Activated CD8-positive, alpha-beta T cell treated with anti-CD3 and anti-CD28 coated beads for 36 hours (primary cell): Measurements from ENCODE around the gene DHRS13. TPM values are rescaled to one million over a fixed set of nuclear protein-coding genes. Genes with fewer than 3 reads are reported as not detected.

Experiments used
- ATAC-seq: fragments of 200-7000 bp; cut with Tn5 transposase; one replicate; pipeline ENCODE4 v1.10.0; 2021; ENCODE audit warnings: mild to moderate bottlenecking, moderate library complexity
- CTCF ChIA-PET: fragments of 350-600 bp; sonication (Branson Sonifier 250); formaldehyde crosslinking; loops from one replicate; lab custom pipeline; 2021; ENCODE audit warnings: antibody characterized with exemption; lab: Charles Lee
- POLR2A ChIA-PET: fragments of 350-600 bp; sonication (Branson Sonifier 250); formaldehyde crosslinking; loops from one replicate; lab custom pipeline; 2021; ENCODE audit warnings: antibody characterized with exemption; lab: Charles Lee
- DNase-seq: peaks from one replicate; pipeline ENCODE4 v3.0.0-alpha.2; 2020
- H3K27ac Mint-ChIP-seq: one replicate; pipeline ENCODE4 v1.8.0; 2021; ENCODE audit warnings: mild to moderate bottlenecking, mixed read lengths
- H3K27me3 Mint-ChIP-seq: one replicate; pipeline ENCODE4 v1.8.0; 2021; ENCODE audit warnings: mixed read lengths
- H3K36me3 Mint-ChIP-seq: one replicate; pipeline ENCODE4 v1.8.0; 2021; ENCODE audit warnings: low read depth, mixed read lengths
- H3K4me1 Mint-ChIP-seq: one replicate; pipeline ENCODE4 v1.8.0; 2021; ENCODE audit warnings: low read depth, mixed read lengths
- H3K4me3 Mint-ChIP-seq: one replicate; pipeline ENCODE4 v1.8.0; 2021; ENCODE audit warnings: mild to moderate bottlenecking, moderate library complexity, mixed read lengths
- H3K9me3 Mint-ChIP-seq: one replicate; pipeline ENCODE4 v1.8.0; 2021; ENCODE audit warnings: mixed read lengths
- CTCF ChIP-seq: fragments of 200-600 bp; IDR thresholded peaks from one replicate; pipeline ENCODE4 v1.8.0; 2022; ENCODE audit warnings: antibody characterized with exemption, mild to moderate bottlenecking
- intact Hi-C: fragments of 100-400 bp; cut with micrococcal nuclease; formaldehyde crosslinking; loops from one replicate; pipeline ENCODE4 v1.10.0; 2022
- total RNA-seq, 2 experiments: library from RNA; stranded (reverse); gene quantifications; one replicate each; pipeline ENCODE4 v1.2.3, GENCODE V29; 2021

The DHRS13 gene
- total RNA-seq, 2 experiments from 2014 or later: 37.3 to 38.2 TPM

- Mint-ChIP-seq H3K4me1 (peaks cover 26% of the 10 kb centered on the region), H3K9me3 (no peaks in the 10 kb centered on the region), H3K27me3 (no peaks in the 10 kb centered on the region), H3K36me3 (peaks cover 38% of the 10 kb centered on the region), H3K4me3 (peak overlapping the region; percentile 97), H3K27ac (peak overlapping the region; percentile 97)
- ATAC-seq (no peak), DNase-seq (no peak)
- intact Hi-C loops: no loop called here
- ChIA-PET CTCF (interaction anchor here (0.8 to 8.2 kb wide), 10 partner anchors 14 to 304 kb away, joined by 3 to 87 read pairs (median 8); partner anchors contain the start of genes DHRS13, NEK8 and TLCD1), POLR2A (interaction anchor here (0.6 to 6.4 kb wide), 15 partner anchors 11 to 230 kb away, joined by 3 to 46 read pairs (median 6); partner anchors contain the start of genes FAM222B, NEK8, RPL23A and TLCD1)
- TF ChIP-seq CTCF: no peak
These were observed 48.0 kb upstream of the DHRS13 start for GRCh38 chr17:28950752-28951427.

- Mint-ChIP-seq H3K4me3 (peak overlapping the region; percentile 97), H3K4me1 (peaks cover 33% of the 10 kb centered on the region), H3K27ac (peak overlapping the region; percentile 97), H3K36me3 (peaks cover 43% of the 10 kb centered on the region), H3K9me3 (no peaks in the 10 kb centered on the region), H3K27me3 (no peaks in the 10 kb centered on the region)
- ChIA-PET CTCF (interaction anchor here (0.7 to 8.2 kb wide), 15 partner anchors 10 to 306 kb away, joined by 3 to 87 read pairs (median 5); partner anchors contain the start of genes DHRS13, FLOT2, NEK8 and TLCD1), POLR2A (interaction anchor here (0.6 to 6.4 kb wide), 21 partner anchors 9 to 229 kb away, joined by 3 to 46 read pairs (median 4); partner anchors contain the start of genes FAM222B, NEK8, RPL23A and TLCD1)
- intact Hi-C loops: no loop called here
- no peak for TF ChIP-seq CTCF
- peak; percentile 1 for ATAC-seq
- DNase-seq: peak; percentile 79
These were observed 47.3 kb upstream of the DHRS13 start for GRCh38 chr17:28950017-28950751.

DNA sequence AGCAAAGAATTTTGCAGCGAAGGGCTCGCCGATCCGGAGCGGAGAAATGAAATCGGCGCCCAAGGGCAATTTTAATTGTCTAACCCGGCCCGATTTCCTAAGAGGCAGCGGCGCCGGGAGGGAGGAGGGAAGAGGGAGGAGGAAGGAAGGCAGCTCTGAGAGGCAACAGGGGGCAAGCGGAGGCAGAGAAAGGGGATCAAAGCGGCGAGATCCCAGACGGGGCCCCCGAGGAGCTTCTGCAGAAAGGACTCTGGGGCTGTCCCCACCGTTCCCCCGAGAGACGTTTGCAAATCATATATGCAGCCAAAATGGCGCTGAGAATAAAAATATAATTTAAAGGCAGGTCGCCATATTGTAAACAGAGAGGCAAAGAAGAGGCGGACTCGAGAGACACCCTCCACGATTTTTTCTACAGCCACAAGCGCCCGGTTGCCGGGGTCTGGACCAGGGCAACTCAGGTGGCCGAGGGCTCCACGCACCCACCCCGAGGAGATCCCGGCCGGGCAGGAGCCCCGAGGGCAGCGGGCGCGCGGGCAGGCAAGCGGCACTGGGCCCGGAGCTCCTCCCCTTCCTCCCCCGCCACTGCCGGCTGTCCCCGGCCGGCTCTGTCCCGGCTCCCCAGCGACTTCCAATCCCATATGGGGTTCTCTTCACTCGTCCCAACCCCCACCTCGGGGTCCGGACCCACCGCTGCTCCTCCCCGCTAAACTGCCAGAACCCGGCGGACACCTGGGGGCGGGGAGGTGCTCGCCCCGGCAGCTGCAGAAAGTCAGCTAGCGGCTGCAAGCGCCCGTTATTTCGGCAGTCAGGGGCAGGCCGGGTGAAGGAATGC lies 46.5 kb upstream of the DHRS13 start:
- H3K4me3 Mint-ChIP-seq: peak overlapping the region; percentile 97
- H3K36me3 Mint-ChIP-seq: peaks cover 45% of the 10 kb centered on the region

More for the DNA sequence above, 46.5 kb upstream of the DHRS13 start:
- Mint-ChIP-seq H3K27me3 (no peaks in the 10 kb centered on the region), H3K9me3 (no peaks in the 10 kb centered on the region), H3K4me1 (peaks cover 40% of the 10 kb centered on the region), H3K27ac (peak overlapping the region; percentile 97)
- intact Hi-C loops: loop anchor here (2.0 to 5.0 kb wide), 2 partner anchors 47 to 223 kb away; partner anchors contain the start of genes DHRS13 and TLCD1
- POLR2A ChIA-PET: interaction anchor here (0.6 to 6.4 kb wide), 23 partner anchors 9 to 228 kb away, joined by 3 to 46 read pairs (median 4); partner anchors contain the start of genes FAM222B, NEK8, RPL23A and TLCD1
- CTCF ChIA-PET: interaction anchor here (0.7 to 8.2 kb wide), 16 partner anchors 9 to 305 kb away, joined by 3 to 87 read pairs (median 5); partner anchors contain the start of genes DHRS13, FLOT2, NEK8 and TLCD1
- TF ChIP-seq CTCF: no peak
- ATAC-seq (peak; percentile 6), DNase-seq (peak; percentile 85)
